GM18508 (cell line): ENCODE measurements around the gene CD58.
A peak's percentile ranks its signal among the peaks of the same experiment; 100 is the strongest.

Source experiments
- ATAC-seq: cut with Tn5 transposase; IDR thresholded peaks from one replicate; pipeline ENCODE4 v1.9.1; 2021; ENCODE audit warnings: moderate number of reproducible peaks; ENCODE audit not compliant: insufficient read depth, unreplicated experiment

Gene CD58

DNA sequence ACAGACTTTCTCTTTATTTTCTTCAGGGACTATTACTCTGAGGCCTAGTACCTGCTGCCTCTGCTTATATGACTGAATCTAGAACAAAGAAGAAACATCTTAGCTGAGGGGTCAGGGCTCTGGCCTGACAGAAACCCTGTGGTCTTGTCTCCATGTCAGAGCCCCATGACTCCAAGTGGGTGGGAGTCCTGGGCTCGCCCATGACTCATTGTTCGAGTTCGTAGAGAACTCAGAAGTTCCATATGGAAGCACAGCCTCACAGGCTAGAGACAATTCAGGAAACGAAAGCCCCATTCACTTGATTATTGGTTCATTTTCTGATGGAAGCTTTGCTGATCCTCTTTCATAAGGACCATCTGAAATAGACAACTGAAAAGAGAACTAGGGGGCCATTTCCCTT, 73.2 kb downstream of the CD58 start:
- ATAC-seq, result no peak

DNA sequence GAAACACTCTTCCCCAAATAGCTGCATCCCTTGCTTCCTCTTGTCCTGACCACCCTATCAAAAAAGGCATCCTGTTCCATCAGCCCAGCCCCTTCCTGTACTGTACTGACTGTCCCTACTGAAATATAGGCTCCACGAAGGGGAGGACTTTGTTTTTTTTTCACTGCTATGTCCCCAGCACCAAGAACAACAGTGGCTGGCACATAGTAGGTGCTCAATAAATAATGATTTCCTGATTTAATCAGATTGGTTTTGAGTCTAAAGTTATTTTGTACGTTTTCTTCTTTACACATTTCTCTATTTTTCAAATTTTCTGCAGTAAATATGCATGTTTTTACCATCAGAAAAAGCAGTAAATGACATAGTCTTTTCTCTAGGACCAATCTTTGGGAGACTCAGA, 73.9 kb downstream of the CD58 start:
- no peak for ATAC-seq

GRCh38 chr1:116496380-116496779, 74.4 kb downstream of the CD58 start:
- no peak for ATAC-seq

GRCh38 chr1:116495535-116495934, 75.3 kb downstream of the CD58 start:
- no peak for ATAC-seq

DNA sequence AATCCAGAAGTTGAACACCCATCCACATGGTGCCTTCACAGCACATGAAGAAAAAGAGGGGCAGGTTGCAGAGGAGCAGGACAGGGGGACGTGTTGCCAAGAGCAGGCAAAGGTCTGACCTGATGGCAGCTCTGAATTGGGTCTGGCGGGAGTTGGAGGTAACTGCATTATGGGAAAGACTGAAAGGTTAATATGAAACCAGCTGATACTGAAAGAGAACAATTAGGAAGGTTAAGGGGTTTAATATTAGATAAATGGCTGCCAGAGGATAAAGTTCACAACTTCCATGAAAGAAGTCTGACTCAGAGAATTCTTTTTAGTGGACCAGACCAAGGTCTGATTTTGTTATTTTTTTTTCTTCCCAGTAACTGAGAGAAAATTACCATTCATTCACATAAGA, 76.1 kb downstream of the CD58 start:
- ATAC-seq, result no peak

GRCh38 chr1:116494353-116494692, 76.5 kb downstream of the CD58 start:
- ATAC-seq, result no peak

DNA sequence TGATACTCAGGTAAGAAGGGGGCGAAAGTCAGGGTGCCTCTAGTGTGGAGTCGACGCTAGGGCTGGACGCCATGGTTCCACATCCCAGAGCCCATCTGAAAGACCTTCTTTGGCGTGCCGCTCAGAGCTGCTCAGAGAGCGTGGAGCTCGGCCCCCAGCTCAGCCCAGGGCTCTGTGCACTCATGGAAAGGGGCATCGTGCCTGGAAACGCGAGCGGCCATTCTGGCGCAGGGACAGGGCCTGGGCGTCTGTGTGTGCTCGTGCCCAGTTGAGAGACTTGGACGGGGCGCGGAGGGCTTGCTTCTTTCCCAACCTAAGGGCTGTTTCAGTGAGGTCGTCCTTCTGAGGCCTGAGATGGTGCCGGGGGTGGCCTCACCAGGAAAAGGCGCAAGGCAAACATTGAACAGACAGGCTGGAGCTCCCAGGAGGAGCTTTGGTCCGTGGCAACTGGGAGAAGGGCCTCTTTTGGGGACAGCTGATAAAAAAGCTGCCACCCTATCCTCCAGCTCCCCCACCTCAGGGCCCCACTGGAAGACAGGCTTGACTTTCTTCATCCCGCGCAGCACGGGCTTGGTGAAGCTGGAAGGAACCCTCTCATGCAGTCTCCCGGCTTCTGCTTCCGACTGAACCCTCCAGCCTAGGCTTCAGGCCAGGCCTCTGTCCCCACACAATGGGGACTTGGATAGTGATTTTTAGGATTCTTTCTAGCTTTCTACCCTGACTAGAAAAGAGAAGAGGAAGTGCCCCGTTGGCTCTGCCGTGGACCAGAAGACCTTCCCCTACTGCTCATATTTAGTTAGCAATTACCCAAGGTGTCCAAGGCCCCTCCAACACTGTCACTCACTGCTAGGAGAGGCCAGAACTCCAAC, 77.1 kb downstream of the CD58 start:
- no peak for ATAC-seq

DNA sequence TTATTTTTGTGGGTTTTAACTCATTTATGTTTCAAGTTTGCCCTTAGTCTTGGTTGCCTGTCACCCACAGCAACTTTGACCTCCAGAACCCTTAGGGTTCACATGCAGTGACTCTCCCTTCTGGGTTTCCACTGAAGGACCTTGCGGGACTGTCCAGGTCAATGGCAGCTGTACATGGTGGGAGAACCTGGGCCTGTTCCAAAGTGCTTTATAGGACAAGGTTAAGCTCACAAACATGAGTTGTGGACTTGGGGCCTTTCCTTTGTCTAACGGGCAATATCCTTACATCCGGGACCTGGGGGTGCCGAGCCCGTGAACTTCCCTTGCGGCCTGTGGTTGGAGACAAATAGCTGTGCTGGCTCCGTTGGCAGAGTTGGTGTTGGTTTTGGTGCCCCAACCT, 77.8 kb downstream of the CD58 start:
- no peak for ATAC-seq

DNA sequence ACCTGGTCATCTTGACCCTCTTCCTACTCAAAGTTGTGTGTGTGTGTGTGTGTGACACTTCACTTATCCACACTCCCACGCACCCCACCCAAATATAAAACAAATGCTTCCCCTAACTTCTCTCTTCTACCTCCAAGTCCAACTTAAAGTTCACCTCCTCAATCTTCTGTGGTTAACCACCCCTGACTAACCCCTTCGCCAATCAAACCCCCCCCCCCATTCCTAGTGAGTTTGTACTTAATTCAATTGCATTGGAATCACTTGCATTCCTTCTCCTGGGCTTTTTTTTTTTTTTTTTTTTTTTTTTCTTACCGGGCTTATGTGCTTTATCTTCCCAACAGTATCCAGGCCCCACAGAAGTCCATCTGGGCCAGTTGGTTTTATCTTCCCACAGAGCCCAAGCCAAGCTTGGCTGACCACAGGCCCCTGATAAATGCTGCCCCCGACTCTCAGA, 78.4 kb downstream of the CD58 start:
- ATAC-seq, result no peak

GRCh38 chr1:116491700-116492357, 79.0 kb downstream of the CD58 start:
- ATAC-seq, result no peak

- no peak for ATAC-seq
These were observed 80.2 kb downstream of the CD58 start for GRCh38 chr1:116490588-116490987.

GRCh38 chr1:116489231-116489697, 81.6 kb downstream of the CD58 start:
- ATAC-seq, result no peak

DNA sequence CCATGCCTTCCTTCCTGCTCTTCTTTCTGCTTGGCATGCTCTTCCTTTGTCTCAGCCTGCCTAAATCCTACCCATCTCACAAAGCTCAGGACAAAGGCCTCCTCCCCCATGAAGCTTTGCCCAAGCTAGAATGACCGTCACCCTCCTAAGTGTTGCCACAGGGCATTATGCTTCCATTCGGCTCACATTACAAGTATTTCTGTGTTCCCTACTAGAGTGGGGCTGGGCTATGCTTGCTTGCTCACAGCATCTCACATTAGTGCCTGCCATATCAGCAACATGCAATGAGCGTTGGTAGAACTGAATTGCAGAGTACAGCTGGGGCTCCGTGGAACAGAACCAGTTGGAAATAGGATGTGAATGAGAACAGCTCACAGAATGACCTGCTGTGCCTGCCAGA, 82.8 kb downstream of the CD58 start:
- ATAC-seq, result no peak

GRCh38 chr1:116487583-116487982, 83.2 kb downstream of the CD58 start:
- no peak for ATAC-seq

- ATAC-seq, result no peak
These were observed 83.8 kb downstream of the CD58 start for GRCh38 chr1:116487031-116487430.

DNA sequence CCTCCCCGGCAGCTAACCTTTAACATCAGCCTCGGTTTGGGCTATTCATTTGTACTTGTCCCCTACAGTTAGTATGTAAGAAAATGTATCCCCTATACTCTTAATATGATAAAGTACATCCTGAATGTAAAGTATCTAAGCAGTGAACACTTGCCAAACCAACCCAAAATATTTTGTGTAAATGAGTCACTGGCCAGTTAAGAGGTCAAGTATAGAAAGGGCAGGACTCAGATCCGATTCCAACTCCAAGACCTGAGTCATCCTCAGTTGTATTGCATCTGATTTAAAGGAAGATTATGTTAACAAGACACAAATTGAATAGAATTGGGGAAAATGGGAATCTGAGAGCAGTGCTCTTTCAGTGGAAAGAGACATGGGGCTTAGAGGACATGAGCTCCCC, 84.4 kb downstream of the CD58 start:
- ATAC-seq, result no peak

- ATAC-seq, result no peak
These were observed 84.8 kb downstream of the CD58 start for GRCh38 chr1:116485976-116486375.

DNA sequence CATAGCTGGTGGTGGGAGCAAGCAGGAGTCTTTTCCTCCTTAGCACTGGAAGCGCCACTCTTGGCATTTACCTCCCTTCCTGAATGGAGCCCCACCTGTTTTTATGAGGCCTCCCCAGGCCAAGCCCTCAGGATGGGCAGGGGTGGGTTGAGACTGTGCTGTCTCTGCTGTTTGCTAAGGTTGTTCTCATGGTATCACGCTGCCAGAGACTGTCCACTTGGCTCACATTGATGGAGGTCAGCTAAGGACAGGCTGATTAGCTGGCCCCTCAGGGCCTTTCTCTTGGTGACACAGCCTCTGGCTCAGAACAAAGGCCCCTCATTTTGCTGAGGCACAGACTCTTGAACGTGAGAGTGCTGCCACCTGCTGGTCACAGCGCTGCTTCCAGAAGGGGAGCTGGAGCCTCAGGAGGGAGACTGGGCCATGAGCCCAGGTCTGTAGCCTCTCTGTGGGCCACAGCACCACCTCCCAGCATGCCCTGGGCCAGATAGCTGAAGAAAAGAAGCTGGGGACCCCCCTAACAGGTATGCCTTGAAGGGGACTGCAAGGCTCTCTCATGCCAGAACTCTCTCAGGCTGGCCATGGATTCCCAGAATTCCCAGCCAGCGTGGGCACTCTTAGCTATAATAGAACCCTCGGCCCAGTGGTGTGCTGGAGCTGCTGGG, 85.6 kb downstream of the CD58 start:
- peak; percentile 62 for ATAC-seq

DNA sequence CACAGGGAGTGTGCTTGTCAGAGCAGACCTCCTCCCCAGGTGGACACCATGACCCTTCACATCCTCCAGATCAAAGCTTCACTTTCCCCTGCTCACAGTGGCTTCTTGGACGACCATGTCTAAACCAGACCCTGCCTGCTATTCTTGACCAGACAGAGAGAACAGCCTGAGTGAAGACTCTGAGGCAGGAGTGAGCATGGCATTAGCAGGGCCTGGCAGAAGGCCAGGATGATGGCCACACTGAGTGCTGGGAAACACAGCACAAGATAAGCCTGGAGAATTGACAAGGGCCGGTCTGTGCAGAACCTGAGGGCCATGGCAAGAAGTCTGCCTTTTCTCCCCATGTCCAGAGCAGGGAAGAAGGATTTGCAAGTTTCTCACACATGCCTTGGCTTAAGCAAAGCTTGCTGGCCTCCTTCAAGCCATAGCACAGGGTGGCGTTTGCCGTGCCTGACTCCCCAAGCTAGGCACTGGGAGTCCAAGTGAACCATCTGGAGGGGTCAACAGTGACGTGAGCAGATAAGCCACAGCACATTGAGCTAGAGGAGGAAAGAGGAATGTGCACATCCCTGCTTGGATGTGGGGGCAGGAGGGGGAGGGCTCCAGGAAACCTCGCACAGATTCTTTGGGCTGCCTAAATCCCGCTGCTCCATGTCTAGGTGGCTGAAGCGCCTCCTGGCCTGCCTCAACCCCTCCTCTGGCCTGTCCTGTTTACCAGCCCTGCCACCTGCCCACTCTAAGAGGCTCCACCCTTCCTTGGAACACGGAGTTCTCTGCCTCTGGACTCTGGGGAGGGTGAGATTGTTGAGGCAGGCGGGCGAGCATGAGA, 87.1 kb downstream of the CD58 start:
- no peak for ATAC-seq

DNA sequence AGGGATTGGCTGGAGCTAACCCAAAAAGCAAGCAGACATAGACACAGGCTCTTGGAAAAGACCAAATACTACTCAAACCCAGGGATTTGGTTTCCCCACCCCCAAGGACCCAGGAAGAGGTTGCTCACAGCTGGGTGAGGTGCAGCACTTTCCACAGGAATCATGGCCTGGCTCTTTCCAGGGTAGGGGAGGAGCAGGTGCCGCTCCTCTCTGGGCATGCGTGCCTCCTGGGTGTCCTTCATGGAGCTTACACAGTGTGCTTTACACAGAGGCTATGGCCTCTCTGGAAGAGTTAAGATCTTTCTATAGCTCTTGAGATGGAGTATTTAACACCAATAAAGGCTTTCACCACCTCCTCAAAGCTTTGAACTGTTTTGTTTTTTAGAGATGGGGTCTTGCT, 88.3 kb downstream of the CD58 start:
- no peak for ATAC-seq
